Esophagus squamous epithelium (tissue), 5 donors: ENCODE results near the gene RBM46. TPM values are rescaled to one million over a fixed set of nuclear protein-coding genes. Genes with fewer than 3 reads are reported as not detected.

Experiments used
- DNase-seq: peaks from one replicate; lab custom pipeline; 2025; lab: John Stamatoyannopoulos, UW
- H3K27ac ChIP-seq, 4 donors: fragments of 200-600 bp; sonication (generic); one replicate each; pipeline ENCODE4 v1.5.1; 2016 to 2019; ENCODE audit warnings: mild to moderate bottlenecking in 1 of 4
- H3K27me3 ChIP-seq, 4 donors: fragments of 200-600 bp; sonication (generic); 1 replicate in 3 of 4; 2 replicates in 1 of 4; pipeline versions ENCODE4 v1.5.1 to v1.6.0; 2017 to 2021; ENCODE audit warnings: antibody characterized with exemption in 1 of 4
- H3K36me3 ChIP-seq, 3 donors: fragments of 200-600 bp; sonication (generic); one replicate each; pipeline ENCODE4 v1.5.1; 2016 to 2019
- H3K4me1 ChIP-seq, 3 donors: fragments of 200-600 bp; sonication (generic); one replicate each; pipeline ENCODE4 v1.5.1; 2017 to 2019
- H3K4me3 ChIP-seq, 4 donors: fragments of 200-600 bp; sonication (generic); 1 replicate in 3 of 4; 2 replicates in 1 of 4; pipeline ENCODE4 v1.5.1; 2016 to 2019; ENCODE audit warnings: mild to moderate bottlenecking in 2 of 4, moderate library complexity in 1 of 4
- H3K9me3 ChIP-seq, 3 donors: fragments of 200-600 bp; sonication (generic); one replicate each; pipeline ENCODE4 v1.5.1; 2016 to 2019
- CTCF ChIP-seq, 6 experiments: fragments of 450-650 bp in 4 of 6; fragments of 200-600 bp in 2 of 6; sonication (generic) in 2 of 6; IDR thresholded peaks; one replicate each; pipeline ENCODE4 v1.5.1; 2016 to 2019; ENCODE audit warnings: antibody characterized with exemption in 6 of 6, mild to moderate bottlenecking in 4 of 6, moderate library complexity in 4 of 6
- POLR2A ChIP-seq, 4 donors: fragments of 450-650 bp; IDR thresholded peaks; one replicate each; pipeline ENCODE4 v1.6.1; 2017; ENCODE audit warnings: antibody characterized with exemption in 4 of 4, mild to moderate bottlenecking in 4 of 4, moderate library complexity in 3 of 4
- WGBS, 2 donors: methylation state at CpG; one replicate each; pipeline ENCODE4 v1.1.5; 2018; 5-methylcytosine and 5-hydroxymethylcytosine counted together
- intact Hi-C: fragments of 100-400 bp; cut with DNase I; formaldehyde crosslinking; loops from one replicate; pipeline ENCODE4 v1.15.0; 2022
- total RNA-seq, 4 donors: library from RNA; depleted of rRNA; stranded (reverse); fragments of >200 nt; gene quantifications; one replicate each; pipeline ENCODE4 v1.1.0, GENCODE V29; 2016
- donor health status: DM: yes; HTN: yes; CAD: no.

RBM46 gene
- total RNA-seq, 4 donors from 2014 or later = not detected

GRCh38 chr4:154836030-154836429 is 55.0 kb downstream of the RBM46 start:
- 35 to 40% methylated on average over 3 of the region's 3 CpGs for WGBS, 2 donors
- H3K27me3 ChIP-seq = no peaks in the 10 kb centered on the region
- TF ChIP-seq POLR2A (IDR thresholded peaks at IDR 0.05) = no peak
- no peak for TF ChIP-seq CTCF (IDR thresholded peaks at IDR 0.05)
- intact Hi-C loops = no loop called here
- no peak for DNase-seq
- H3K9me3 ChIP-seq = no peaks in the 10 kb centered on the region
- H3K36me3 ChIP-seq = no peaks in the 10 kb centered on the region
- H3K27ac ChIP-seq = no peak overlapping the region
- no peak overlapping the region for H3K4me3 ChIP-seq
- no peaks in the 10 kb centered on the region for H3K4me1 ChIP-seq

GRCh38 chr4:154836513-154836912 is 55.4 kb downstream of the RBM46 start:
- H3K36me3 ChIP-seq = no peaks in the 10 kb centered on the region
- no peaks in the 10 kb centered on the region for H3K4me1 ChIP-seq
- DNase-seq = no peak
- no peaks in the 10 kb centered on the region for H3K9me3 ChIP-seq
- no peaks in the 10 kb centered on the region for H3K27me3 ChIP-seq
- no peak overlapping the region for H3K27ac ChIP-seq
- H3K4me3 ChIP-seq = no peak overlapping the region
- WGBS, 2 donors = 12 to 22% methylated on average over 3 of the region's 3 CpGs
- TF ChIP-seq CTCF (IDR thresholded peaks at IDR 0.05) = no peak
- TF ChIP-seq POLR2A (IDR thresholded peaks at IDR 0.05) = no peak
- intact Hi-C loops = no loop called here

- intact Hi-C loops = no loop called here
- H3K27ac ChIP-seq = no peak overlapping the region
- TF ChIP-seq POLR2A (IDR thresholded peaks at IDR 0.05) = no peak
- TF ChIP-seq CTCF (IDR thresholded peaks at IDR 0.05) = no peak
- no peaks in the 10 kb centered on the region for H3K9me3 ChIP-seq
- H3K36me3 ChIP-seq = no peaks in the 10 kb centered on the region
- no peaks in the 10 kb centered on the region for H3K4me1 ChIP-seq
- no peaks in the 10 kb centered on the region for H3K27me3 ChIP-seq
- H3K4me3 ChIP-seq = no peak overlapping the region
- 69 to 80% methylated on average over 3 of the region's 3 CpGs for WGBS, 2 donors
- DNase-seq = no peak
Observed at GRCh38 chr4:154838155-154838554, 57.1 kb downstream of the RBM46 start.

GRCh38 chr4:154838694-154839093 is 57.6 kb downstream of the RBM46 start:
- no peak for TF ChIP-seq POLR2A (IDR thresholded peaks at IDR 0.05)
- no peak for TF ChIP-seq CTCF (IDR thresholded peaks at IDR 0.05)
- Histone ChIP-seq H3K36me3 (no peaks in the 10 kb centered on the region), H3K4me1 (no peaks in the 10 kb centered on the region), H3K27ac (no peak overlapping the region), H3K4me3 (no peak overlapping the region), H3K27me3 (no peaks in the 10 kb centered on the region), H3K9me3 (no peaks in the 10 kb centered on the region)
- DNase-seq = no peak
- WGBS, 2 donors = 71 to 80% methylated on average over 6 to 7 of the region's 8 CpGs
- intact Hi-C loops = no loop called here

GRCh38 chr4:154854362-154854761 is 73.3 kb downstream of the RBM46 start:
- intact Hi-C loops = no loop called here
- H3K4me3 ChIP-seq = no peak overlapping the region
- no peak for DNase-seq
- no peak overlapping the region for H3K27ac ChIP-seq
- H3K4me1 ChIP-seq = no peaks in the 10 kb centered on the region
- 53 to 63% methylated on average over 2 of the region's 2 CpGs for WGBS, 2 donors
- TF ChIP-seq POLR2A (IDR thresholded peaks at IDR 0.05) = no peak
- TF ChIP-seq CTCF (IDR thresholded peaks at IDR 0.05) = peak in 2 of 6 experiments; percentile 16 to 25
- no peaks in the 10 kb centered on the region for H3K9me3 ChIP-seq
- no peaks in the 10 kb centered on the region for H3K27me3 ChIP-seq
- no peaks in the 10 kb centered on the region for H3K36me3 ChIP-seq
